RWPE1 (cell line): ENCODE measurements around the gene ZNF135.

Experiments
- CTCF ChIA-PET: fragments of 350-600 bp; sonication (Branson Sonifier 250); formaldehyde crosslinking; extraction: SDS; loops from one replicate; lab custom pipeline; 2021; lab: Yijun Ruan, JAX
- POLR2A ChIA-PET: fragments of 400-600 bp; formaldehyde crosslinking; extraction: SDS; loops from one replicate; lab custom pipeline; 2020; ENCODE audit warnings: antibody characterized with exemption; ENCODE audit not compliant: low non-redundant PET; lab: Yijun Ruan, JAX
- DNase-seq: peaks from one replicate; pipeline ENCODE4 v3.0.0; 2012; ENCODE audit warnings: low spot score
- H3K27ac ChIP-seq: fragments of 450-650 bp; 2 replicates; pipeline ENCODE4 v1.5.1; 2017
- TF ChIP-seq, protein P1 (sequence below): fragments of 450-650 bp; conservative IDR thresholded peaks from 2 replicates; pipeline ENCODE4 v1.5.1; 2017; ENCODE audit warnings: low read depth, mild to moderate bottlenecking

The ZNF135 gene

GRCh38 chr19:58021541-58022282, 37.4 kb upstream of the ZNF135 start:
- DNase-seq: no peak
- ChIA-PET CTCF (interaction anchor here (0.6 kb wide), 1 partner anchor 50 kb away, joined by 3 read pairs; no protein-coding TSS in a partner anchor), POLR2A (no interaction called here)
- TF ChIP-seq, protein P1, sequence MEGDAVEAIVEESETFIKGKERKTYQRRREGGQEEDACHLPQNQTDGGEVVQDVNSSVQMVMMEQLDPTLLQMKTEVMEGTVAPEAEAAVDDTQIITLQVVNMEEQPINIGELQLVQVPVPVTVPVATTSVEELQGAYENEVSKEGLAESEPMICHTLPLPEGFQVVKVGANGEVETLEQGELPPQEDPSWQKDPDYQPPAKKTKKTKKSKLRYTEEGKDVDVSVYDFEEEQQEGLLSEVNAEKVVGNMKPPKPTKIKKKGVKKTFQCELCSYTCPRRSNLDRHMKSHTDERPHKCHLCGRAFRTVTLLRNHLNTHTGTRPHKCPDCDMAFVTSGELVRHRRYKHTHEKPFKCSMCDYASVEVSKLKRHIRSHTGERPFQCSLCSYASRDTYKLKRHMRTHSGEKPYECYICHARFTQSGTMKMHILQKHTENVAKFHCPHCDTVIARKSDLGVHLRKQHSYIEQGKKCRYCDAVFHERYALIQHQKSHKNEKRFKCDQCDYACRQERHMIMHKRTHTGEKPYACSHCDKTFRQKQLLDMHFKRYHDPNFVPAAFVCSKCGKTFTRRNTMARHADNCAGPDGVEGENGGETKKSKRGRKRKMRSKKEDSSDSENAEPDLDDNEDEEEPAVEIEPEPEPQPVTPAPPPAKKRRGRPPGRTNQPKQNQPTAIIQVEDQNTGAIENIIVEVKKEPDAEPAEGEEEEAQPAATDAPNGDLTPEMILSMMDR: no peak
- no peak overlapping the region for H3K27ac ChIP-seq

- no peak for DNase-seq
- TF ChIP-seq, protein P1: no peak
- no peak overlapping the region for H3K27ac ChIP-seq
- ChIA-PET CTCF (no interaction called here), POLR2A (no interaction called here)
Measured at GRCh38 chr19:58022283-58022660, 36.8 kb upstream of the ZNF135 start.

DNA sequence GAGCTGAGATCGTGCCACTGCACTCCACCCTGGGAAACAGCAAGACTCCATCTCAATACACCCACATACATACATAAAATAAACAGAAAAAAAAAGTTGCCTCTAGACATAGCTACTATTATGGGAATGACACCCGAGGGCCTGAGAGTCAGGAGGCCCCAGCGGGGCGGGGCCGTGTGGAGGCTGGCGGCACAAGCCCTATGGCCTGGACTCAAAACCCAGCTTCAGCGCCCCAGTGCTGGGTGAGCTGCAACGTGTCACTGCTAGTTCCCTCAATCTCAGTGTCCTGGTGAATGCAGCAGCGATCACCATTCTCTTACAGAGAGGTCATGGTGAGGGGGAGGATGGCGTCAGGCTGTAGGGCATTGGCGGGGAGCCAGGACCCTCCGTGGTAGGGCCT, 34.4 kb upstream of the ZNF135 start:
- H3K27ac ChIP-seq: no peak overlapping the region
- ChIA-PET CTCF (no interaction called here), POLR2A (no interaction called here)
- TF ChIP-seq, protein P1: no peak
- DNase-seq: no peak

- POLR2A ChIA-PET: no interaction called here
- no peak within 1 kb of the TSS for H3K27ac ChIP-seq
- TF ChIP-seq, protein P1: no peak
- DNase-seq: no peak
- CTCF ChIA-PET: no interaction called here
Measured at GRCh38 chr19:58033741-58034476, 25.2 kb upstream of the ZNF135 start, which contains the start of gene ZSCAN1. ZSCAN1 (plus strand) TSS chr19:58034025; CDS start chr19:58037837, 3,812 bp downstream.

- no peak overlapping the region for H3K27ac ChIP-seq
- ChIA-PET POLR2A (no interaction called here), CTCF (no interaction called here)
- DNase-seq: no peak
- TF ChIP-seq, protein P1: no peak
Measured at GRCh38 chr19:58034477-58034793, 24.6 kb upstream of the ZNF135 start.

GRCh38 chr19:58035863-58036262, 23.2 kb upstream of the ZNF135 start:
- H3K27ac ChIP-seq: no peak overlapping the region
- TF ChIP-seq, protein P1: no peak
- no peak for DNase-seq
- ChIA-PET CTCF (no interaction called here), POLR2A (no interaction called here)
